Endometrium (tissue), 2 donors: ENCODE results near the gene PER2.

ENCODE experiments used
- FAIRE-seq: peaks from 2 replicates; lab custom pipeline; 2012; peaks lifted over from hg19 to GRCh38; lab: Jason Lieb, UNC
- donor health status: control.
- donor health status: control.

PER2 gene

GRCh38 chr2:238264072-238264460 lies 24.3 kb downstream of the PER2 start:
- no peak for FAIRE-seq

- FAIRE-seq: peak; percentile 66
Measured at GRCh38 chr2:238263204-238264071, 25.0 kb downstream of the PER2 start.

DNA sequence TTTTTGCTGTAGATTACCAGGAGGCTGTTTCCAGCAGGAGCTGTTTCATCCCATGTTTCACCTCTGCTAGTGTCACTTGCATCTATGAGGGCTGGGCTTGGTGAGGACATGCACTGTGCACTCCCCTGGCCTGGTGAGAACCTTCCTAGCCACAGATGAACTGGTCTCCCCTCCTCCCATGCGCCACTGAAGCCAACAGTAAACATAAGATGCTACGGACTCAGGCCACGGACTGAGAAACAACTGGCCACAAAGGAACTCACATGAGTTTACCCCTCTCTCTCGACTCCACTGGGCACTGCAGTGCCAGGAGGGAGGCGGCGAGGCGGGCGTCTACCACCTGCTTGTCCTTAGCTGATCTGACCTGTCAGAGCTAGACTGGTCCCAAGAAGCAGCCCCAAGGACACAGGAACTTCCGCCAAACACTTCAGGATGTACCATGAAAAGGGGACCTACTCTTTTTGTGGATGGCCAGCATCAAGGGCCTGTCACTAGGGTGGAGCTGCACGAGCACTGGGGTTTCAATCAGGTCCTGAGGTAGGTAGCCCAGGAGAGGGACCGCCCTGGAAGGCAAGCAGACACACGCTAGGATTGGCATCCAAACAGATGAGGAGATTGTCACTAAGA lies 25.8 kb downstream of the PER2 start:
- FAIRE-seq: no peak

- no peak for FAIRE-seq
Measured at GRCh38 chr2:238261718-238262375, 26.6 kb downstream of the PER2 start.

DNA sequence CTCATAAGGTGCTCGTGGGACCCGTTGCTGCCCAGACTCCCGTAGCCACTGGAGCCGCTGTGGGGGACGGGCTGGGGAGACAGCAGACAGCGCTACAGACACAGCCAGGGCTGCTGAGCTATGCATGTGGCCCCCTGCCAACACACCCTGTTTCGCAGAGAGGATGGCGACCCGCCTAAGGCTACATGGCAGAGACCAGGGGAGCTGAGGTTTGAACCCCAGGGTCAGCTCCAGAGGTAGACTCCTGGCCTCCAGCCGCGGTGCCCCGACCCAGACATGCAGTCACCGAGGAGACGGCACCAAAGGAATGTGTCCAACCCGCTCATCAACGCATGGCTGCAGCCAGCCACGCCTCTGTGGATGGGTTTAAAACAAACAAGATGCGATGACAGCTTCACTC lies 27.5 kb downstream of the PER2 start:
- FAIRE-seq: no peak

DNA sequence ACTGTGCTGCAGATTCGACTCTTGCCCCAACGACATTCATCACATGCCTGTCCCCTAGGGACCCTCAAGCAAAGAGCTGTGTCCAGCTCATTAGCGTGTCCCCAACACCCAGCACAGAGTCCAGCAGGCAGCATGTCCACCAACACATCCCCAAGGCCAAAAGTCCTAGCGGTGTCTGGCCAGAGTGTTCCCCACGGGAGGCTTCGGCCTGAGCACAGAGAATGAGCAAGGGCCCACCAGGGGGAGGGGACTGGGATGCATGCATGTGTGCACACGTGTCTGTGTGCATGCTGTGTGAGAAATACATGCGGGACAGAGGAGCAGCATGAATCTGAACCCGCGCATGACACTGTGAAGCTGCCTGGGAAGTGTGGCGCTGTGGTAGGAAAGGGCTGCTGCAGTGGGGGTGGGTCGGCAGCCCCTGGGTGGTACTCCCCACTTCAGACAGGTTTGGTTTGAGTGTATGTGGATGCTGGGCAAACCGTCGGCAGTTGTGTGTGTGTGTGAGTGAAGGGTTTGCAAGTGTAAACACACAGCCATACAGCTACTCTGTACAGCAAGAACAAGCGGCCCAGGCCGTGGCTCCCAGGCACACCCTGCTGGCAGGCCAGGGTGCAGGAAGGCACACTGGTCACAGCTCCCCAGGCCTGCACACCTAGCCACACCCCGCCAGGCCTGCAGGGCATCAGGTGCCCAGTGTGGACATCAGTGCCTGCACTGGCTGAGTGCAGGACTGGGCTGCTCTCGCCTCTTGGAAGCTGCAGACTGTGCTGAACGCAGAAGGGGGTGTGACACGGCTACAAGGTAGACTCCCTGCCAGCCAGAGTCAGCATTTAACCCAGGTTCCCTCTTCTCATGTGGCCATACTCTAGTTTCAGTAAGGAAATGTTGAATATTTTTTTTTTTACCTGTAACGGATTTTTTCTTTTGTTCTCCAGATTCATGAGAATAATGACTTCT lies 29.1 kb downstream of the PER2 start:
- FAIRE-seq: no peak

- FAIRE-seq: no peak
Measured at GRCh38 chr2:238257786-238258700, 30.4 kb downstream of the PER2 start.

DNA sequence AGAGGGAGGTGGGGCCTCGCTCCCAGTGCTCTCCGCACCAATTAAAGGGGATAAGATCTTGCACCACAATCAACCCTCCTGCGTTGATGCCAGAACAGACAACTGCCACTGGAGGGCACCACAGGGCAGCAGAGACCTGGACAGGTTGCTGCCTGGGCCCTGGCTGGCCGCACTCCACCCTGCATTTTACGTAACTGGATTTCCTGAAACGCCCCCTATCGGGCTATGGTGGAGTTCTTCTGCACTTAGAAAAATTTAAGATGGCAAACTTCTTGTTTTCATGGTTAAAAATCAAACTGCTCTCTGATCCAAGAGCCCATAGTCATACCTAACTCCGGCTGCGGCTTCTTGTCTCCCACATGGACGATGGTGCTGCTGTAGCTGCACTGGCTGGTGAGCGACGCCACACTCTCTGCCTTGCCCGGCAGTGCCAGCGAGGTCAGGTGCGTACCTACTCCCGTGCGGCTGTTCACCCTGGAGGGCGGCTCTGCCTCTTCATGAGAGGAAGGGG lies 31.8 kb downstream of the PER2 start:
- no peak for FAIRE-seq

- no peak for FAIRE-seq
Measured at GRCh38 chr2:238256111-238256510, 32.3 kb downstream of the PER2 start.

DNA sequence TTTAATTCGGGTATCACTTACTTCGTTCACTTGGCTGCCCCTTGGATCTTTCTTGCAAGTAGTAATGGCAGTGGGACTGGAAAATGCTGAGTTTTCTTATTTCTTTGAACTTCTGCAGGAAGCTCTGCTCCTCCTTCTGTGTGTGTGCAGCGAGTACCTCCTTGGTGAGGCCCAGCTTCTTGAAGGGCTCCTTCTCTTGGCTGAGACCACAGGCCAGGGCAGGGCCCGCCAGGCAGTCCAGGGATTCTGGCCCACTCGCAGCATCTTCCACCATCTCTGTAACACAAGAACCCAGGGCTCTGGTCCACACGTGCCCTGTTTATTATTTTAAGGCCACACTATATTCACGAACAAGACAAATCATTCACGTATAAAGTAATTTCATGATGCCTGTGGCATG lies 32.8 kb downstream of the PER2 start:
- FAIRE-seq: no peak

- no peak for FAIRE-seq
Measured at GRCh38 chr2:238255151-238255551, 33.3 kb downstream of the PER2 start.

DNA sequence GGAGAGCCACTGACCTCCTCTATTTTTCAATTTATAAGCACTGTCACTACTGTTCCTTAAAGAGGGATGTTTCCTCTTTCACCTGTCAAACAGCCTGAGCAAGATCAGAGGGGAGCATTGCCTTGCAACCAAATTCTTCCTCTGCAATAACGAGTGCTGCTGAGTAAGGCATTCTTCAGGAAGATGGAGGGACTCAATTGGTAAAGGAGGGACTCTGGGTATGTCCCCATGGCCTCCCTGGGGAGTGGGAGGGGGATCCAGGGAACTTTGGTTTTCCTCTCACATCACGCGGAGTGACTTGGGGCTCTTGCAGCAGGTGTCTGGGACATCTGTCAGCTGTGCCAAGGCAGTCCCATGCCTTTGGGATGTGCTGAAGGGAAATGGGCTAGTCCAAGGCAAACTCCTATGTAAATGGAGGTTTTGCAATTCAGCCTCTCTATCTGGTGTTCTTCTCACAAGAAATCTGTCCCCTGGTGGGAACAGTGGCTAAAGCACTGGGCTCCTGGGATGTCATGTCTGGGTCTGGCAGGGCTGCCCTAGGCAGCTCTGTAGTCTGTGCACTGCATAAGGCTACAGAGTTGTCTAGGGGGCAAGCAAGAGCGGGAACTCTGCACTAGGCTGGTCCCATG lies 34.2 kb downstream of the PER2 start:
- no peak for FAIRE-seq

- FAIRE-seq: no peak
Measured at GRCh38 chr2:238252766-238253630, 35.4 kb downstream of the PER2 start.

GRCh38 chr2:238251986-238252385 lies 36.4 kb downstream of the PER2 start:
- FAIRE-seq: no peak

- no peak for FAIRE-seq
Measured at GRCh38 chr2:238251331-238251730, 37.1 kb downstream of the PER2 start.

- no peak for FAIRE-seq
Measured at GRCh38 chr2:238250896-238251295, 37.5 kb downstream of the PER2 start.

DNA sequence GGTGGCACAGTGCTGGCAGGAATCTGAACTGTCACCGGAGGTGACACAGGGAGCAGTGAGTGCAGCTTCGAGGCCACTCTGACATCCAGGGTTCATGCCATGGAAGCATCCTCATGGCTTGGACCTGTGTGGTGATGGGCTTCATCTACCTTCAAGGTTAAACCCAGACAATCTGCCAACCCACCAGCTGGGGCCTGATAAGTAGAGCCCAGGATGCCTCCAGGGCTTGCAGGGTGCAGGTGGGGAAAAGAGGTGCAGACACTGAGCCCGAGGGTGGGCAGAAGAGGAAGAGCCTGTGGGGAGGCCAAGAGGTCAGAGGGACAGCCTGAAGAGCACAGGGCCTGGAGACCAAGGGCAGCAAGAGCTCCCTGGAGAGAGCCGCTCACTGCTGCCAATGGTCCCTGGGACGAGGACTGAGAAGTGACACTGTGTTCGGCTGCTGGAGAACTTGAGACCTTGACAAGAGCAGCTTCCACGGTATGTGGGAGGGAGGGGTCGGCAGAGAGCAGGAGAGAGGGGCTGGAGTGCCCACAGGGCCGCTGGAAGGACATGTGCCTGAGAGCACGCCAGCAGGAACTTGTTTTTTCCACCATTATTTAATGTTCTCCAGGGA lies 40.5 kb downstream of the PER2 start:
- FAIRE-seq: no peak

- no peak for FAIRE-seq
Measured at GRCh38 chr2:238247002-238247822, 41.2 kb downstream of the PER2 start.
